Inflammatory macrophage (primary cell): ENCODE results near the gene ZNF658.
"Not testable (repeated sequence)": the region's sequence is repeated elsewhere in the genome, so short reads cannot be mapped to it uniquely, and the experiment has no call there.

Experiments used
- DNase-seq, 2 donors: peaks; one replicate each; pipeline ENCODE4 v3.0.0-alpha.2; 2020 to 2022
- total RNA-seq, 18 experiments: gene quantifications; one replicate each; lab custom pipeline; 2026; ENCODE audit warnings: mixed read lengths in 6 of 18, inconsistent platforms in 2 of 18; lab: John Stamatoyannopoulos, UW

The ZNF658 gene
- 0.42 to 7.1 (median 3.3) reads per million in 18 experiments for total RNA-seq

DNA sequence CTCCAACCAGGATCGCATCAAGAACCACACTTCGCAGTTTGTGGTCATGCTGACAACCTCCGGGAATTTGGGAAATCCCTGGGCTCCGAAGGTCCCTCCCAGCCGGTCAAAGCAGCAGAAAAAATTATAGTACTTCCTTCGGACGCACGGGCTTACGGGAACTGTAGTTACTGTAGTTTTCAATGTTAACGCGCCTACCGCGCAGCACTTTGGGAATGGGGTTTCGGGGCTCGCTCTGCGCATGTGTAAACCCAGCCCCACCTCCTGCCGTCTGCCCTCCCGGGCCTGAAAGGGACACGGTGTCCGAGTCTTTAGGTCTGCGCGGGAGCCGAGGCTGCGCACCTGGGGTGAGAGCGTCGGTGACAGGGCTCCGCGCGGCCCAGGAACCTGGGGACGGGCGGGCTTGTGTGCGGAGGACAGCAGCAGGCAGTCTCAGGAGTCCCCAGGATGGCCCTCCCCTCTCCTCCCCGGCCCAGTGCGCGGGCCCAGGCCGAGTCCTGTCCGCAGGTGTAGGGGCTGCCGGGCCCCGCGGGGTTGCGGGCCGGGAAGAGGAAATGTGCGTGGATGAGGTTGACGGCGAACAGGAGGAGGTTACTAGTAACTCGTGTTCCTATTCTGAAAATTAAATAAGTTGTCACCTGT is at the start of gene ZNF658:
Gene ZNF658, plus strand, starts transcription at position 236 of the 642 bp plus-strand sequence. CDS start 2,837 bp downstream, outside the sequence.
- DNase-seq = peak; percentile 85 to 88

- not testable (repeated sequence) for DNase-seq
Measured at GRCh38 chr9:66861732-66862131, 38.8 kb upstream of the ZNF658 start.

GRCh38 chr9:66868660-66869059 is 31.9 kb upstream of the ZNF658 start:
- not testable (repeated sequence) for DNase-seq

DNA sequence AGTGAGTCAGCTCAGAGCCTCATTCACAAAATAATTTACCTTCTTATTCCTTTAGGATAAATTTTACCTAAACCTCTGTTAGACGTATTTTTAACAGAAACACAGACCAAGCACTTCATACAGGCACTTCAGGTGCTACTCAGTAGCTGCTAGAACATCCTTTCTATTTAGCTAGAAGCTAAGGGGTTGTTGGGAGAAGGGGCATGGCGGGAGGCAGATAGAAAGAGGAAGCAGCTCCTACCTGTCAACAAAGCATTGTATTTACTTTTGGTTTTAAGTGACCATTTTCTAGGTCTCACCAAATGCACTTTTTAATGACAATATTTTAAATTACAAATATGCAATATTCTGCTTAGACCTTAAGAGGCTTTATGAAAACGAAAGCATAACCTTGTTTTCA is 19.9 kb upstream of the ZNF658 start:
- not testable (repeated sequence) for DNase-seq

DNA sequence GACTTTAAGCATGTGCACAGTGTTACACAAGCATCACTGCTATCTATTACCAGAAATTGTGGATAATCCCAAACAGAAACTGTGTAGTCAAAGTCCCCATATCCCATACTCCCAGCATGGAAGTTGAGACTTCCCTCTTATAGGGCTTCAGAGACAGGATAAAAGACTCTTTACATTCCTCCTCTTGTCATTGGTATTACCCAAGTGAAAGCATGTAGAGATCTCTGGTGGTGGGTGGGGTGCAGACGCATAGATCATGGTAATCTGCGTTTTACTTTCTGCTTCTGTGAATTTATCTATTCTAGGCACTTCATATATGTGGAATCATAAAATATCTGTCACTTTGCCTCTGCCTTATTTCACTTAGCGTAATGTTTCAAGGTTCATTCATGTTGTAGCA is 18.7 kb upstream of the ZNF658 start:
- DNase-seq = not testable (repeated sequence)

- not testable (repeated sequence) for DNase-seq
Measured at GRCh38 chr9:66890334-66890733, 10.2 kb upstream of the ZNF658 start.

- DNase-seq = not testable (repeated sequence)
Measured at GRCh38 chr9:66901141-66901540, 616 bp downstream of the ZNF658 start.

- not testable (repeated sequence) for DNase-seq
Measured at GRCh38 chr9:66909560-66909959, 9.0 kb downstream of the ZNF658 start.

DNA sequence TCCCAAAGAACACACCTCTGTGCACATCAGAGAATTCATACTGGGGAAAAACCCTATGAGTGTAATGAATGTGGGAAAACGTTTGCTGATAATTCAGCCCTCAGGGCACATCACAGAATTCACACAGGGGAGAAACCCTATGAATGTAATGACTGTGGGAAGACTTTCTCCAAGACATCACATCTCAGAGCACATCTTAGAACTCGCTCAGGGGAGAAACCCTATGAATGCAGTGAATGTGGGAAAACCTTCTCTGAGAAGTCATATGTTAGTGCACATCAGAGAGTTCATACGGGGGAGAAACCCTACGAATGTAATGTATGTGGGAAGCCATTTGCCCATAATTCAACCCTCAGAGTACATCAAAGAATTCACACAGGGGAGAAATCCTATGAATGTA is 19.5 kb downstream of the ZNF658 start:
- not testable (repeated sequence) for DNase-seq

DNA sequence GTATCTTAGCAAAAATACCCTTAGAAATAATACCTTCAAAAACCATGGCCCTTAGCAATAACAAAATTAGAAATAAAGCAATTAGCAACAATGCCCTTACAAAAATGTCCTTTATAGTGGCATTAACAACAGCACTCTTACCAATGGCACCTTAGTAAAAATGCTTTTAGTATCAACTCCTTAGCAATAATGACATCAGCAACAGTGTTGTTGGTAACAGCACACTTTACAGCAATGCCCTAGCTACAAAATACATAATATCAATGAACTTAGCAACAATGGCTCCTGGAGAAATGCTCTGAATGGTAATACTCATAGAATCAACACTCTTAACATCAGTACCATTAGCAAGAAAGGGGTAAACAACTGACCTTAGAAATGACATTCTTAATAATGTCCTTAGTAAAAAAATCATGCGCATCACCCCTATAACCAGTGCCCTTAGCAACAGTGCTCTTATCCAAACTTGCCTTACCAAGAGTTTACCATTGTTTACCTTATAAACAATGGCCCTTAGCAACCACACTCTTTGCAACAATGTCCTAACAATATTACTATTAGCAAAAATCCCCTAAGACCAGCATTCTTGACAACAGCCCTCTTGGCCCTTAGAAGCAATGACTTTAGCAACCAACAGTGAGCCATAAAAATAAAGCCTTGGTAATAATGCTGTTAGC is 35.8 kb downstream of the ZNF658 start:
- DNase-seq = not testable (repeated sequence)

GRCh38 chr9:66937662-66938061 is 37.1 kb downstream of the ZNF658 start:
- not testable (repeated sequence) for DNase-seq

DNA sequence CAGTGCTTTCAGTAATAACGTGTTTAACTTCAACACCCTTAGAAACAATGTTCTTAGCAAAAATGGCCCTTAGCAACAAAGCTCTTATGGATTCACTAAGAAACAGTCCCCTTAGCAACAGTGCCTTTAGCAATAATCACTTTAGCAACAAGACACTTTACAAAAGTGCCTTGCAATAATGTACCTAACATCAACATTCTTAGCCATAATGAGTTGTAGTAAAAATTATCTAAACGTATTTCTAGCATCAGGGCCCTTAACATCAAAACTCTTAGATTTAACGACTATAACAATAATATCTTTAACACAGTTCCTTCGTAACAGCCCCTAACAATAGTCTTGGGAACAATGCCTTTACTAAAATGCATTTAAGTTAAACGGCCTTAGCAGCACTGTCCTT is 37.8 kb downstream of the ZNF658 start:
- DNase-seq = not testable (repeated sequence)

DNA sequence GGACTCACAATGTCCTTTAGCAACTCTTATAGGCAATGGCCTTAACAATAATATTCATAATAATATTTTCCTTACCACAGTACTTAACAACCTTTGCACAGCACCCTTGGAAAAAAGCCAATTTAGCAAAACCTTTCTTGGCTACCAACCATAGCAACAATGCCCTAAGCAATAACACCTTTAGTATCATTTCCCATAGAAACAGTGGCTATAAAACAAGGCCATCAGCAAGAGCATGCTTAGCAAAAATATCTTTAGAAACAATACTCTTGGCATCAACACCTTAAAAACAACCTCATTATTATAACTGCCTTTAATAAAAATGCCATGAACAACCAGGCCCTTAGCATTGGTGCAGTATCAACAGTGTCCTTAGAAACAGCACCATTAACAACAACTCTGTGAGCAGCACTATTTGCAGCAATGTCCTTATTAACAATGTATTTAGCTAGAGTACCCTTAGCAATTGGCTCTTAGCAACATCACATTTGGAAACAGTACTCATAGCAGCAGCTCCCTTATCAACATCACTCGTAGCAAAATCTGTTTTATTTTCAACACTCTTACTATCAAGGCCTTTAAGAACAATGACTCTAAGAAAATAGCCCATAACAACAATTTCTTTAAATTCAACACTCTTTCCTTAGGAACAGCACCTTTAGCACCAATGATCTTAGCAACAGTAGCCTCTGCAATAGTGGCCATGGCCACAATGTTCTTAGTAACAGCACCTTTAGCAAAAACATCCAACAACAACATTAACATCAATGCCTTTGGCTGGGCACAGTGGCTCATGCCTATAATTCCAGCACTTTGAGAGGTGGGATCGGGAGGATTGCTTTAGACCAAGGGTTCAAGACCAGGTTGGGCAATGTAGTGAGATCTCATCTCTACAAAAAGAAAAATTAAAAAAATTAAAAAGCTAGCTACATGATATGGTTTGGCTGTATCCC is 39.6 kb downstream of the ZNF658 start:
- not testable (repeated sequence) for DNase-seq

DNA sequence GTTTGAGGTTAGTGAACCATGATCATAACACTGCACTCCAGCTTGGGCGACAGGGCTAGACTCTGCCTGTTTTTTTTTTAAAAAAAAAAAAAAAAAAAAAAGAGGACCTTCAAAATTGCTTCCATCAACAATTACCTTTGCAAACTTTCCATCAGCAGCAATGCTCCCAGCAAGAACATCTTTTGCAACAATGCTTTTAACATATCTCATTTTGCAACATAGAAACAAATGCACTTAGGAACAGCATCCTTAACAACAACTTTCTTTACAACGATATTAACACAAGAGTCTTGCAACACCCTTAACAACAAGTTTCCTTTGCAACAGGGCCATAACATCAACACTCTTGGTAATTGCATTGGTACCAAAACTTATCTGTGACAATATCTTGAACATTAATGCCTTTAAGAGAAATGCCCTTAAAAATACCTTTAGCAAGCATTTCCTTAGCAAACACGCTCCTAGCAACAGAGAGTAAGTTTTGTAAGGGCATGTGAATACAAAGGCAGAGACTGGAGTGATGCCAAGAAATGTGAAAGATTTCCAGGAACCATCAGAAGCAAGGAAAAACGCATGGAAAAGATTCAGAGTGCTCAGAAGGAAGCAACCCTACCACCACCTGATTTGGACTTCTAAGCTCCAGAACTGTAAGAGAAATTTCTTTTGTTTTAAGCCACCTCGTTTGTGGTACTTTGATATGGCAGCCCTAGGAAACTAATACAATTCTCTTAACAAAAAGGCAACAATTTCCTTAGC is 42.1 kb downstream of the ZNF658 start:
- DNase-seq = not testable (repeated sequence)

- not testable (repeated sequence) for DNase-seq
Measured at GRCh38 chr9:66952576-66952975, 52.1 kb downstream of the ZNF658 start.
